GM12878 (cell line): Measurements from ENCODE around the gene PCDHGB1.

Source experiments
- CHD2 ChIP-seq: IDR thresholded peaks from 2 replicates; pipeline ENCODE4 v1.6.1; 2011; ENCODE audit warnings: low read depth, low read length, improper control_type of control experiment, borderline replicate concordance
- CREM ChIP-seq: IDR thresholded peaks from 2 replicates; pipeline ENCODE4 v1.6.1; 2014; ENCODE audit warnings: antibody characterized with exemption, low read depth
- CTCF ChIP-seq, 3 experiments: IDR thresholded peaks in 2 of 3; conservative IDR thresholded peaks in 1 of 3; 2 replicates each; pipeline ENCODE4 v1.5.1; 2011; ENCODE audit warnings: low read depth in 3 of 3, low read length in 3 of 3, mild to moderate bottlenecking in 3 of 3, control low read depth in 2 of 3, moderate library complexity in 2 of 3, inconsistent platforms in 1 of 3, mixed read lengths in 1 of 3; ENCODE audit not compliant: control insufficient read depth in 2 of 3, insufficient read depth in 1 of 3; ENCODE audit errors: extremely low read depth in 1 of 3
- EZH2 ChIP-seq: IDR thresholded peaks from 2 replicates; pipeline ENCODE4 v1.6.1; 2012; ENCODE audit warnings: low read depth, mild to moderate bottlenecking, control low read depth, inconsistent platforms, low read length, borderline replicate concordance; ENCODE audit not compliant: control insufficient read depth
- MAX ChIP-seq: IDR thresholded peaks from 2 replicates; pipeline ENCODE4 v1.6.1; 2012; ENCODE audit warnings: low read depth, low read length, improper control_type of control experiment
- NBN ChIP-seq: fragments of 450-650 bp; IDR thresholded peaks from 2 replicates; pipeline ENCODE4 v1.6.1; 2016
- NR2F1 ChIP-seq: fragments of 450-650 bp; conservative IDR thresholded peaks from 2 replicates; pipeline ENCODE4 v1.6.1; 2017; ENCODE audit warnings: mild to moderate bottlenecking
- REST ChIP-seq: IDR thresholded peaks from 2 replicates; pipeline ENCODE4 v1.6.1; 2012; ENCODE audit warnings: mild to moderate bottlenecking, low read depth, low read length
- YBX1 ChIP-seq: fragments of 450-650 bp; IDR thresholded peaks from 2 replicates; pipeline ENCODE4 v1.6.1; 2016; ENCODE audit warnings: antibody characterized with exemption

- TF ChIP-seq MAX = no peak
- no peak for TF ChIP-seq CTCF (IDR thresholded peaks at IDR 0.05 in 2 of 3, conservative IDR thresholded peaks at IDR 0.05 in 1 of 3; ENCODE audit: control insufficient read depth in 2 of 3, extremely low read depth in 1 of 3, insufficient read depth in 1 of 3, low read depth in 3 of 3, low read length in 3 of 3)
- TF ChIP-seq EZH2 = no peak
- TF ChIP-seq REST = no peak
- no peak for TF ChIP-seq CHD2
- TF ChIP-seq YBX1 = no peak
- no peak for TF ChIP-seq NR2F1
- no peak for TF ChIP-seq CREM
- TF ChIP-seq NBN = no peak
Measured at GRCh38 chr5:141399555-141400258, 49.8 kb downstream of the PCDHGB1 start.
